Right ventricle myocardium superior (tissue), 1 donor: ENCODE data around the gene XXYLT1. TPM values are rescaled to one million over a fixed set of nuclear protein-coding genes. Genes with fewer than 3 reads are reported as not detected.

ENCODE experiments used
- ATAC-seq: fragments of 200-7000 bp; cut with Tn5 transposase; one replicate; pipeline ENCODE4 v1.9.1; 2020; ENCODE audit warnings: mild to moderate bottlenecking; ENCODE audit not compliant: poor library complexity
- DNase-seq: peaks from one replicate; pipeline ENCODE4 v3.0.0-alpha.2; 2020
- intact Hi-C: fragments of 100-400 bp; cut with DNase I; formaldehyde crosslinking; loops from one replicate; pipeline ENCODE4 v1.11.2; 2022
- total RNA-seq: library from RNA; stranded (reverse); fragmentation: NEBNext Ultra II Directional; extraction: Animal tissue kit (Norgen Biotek cat#: 25700); gene quantifications from one replicate; pipeline ENCODE4 v1.2.1, GENCODE V29; 2021
- donor health status: DM: no; HTN: yes; CAD: no; lungs with severe emphysema.

The XXYLT1 gene
- total RNA-seq, 1 donor from 2014 or later: 2.6 TPM

DNA sequence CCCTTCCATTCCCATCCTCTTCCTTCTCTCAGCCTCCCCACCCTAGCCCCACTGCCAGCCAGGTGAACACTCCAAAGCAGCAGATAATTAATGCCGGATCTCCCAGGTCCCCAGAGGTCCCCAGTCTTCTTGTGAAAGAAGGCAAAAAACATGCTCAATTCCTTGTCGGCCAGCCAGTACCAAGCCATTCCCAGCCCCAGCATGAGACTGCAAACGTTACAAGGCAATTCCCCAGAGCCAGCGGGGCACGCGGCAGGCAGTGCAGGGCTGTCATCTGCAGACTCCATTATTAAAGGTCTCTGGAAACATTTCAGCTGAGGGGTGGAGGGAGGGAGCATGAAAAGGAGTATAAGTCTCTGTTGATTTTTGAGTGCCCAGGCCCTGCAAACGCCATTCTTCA lies 117.8 kb downstream of the XXYLT1 start:
- intact Hi-C loops: no loop called here
- DNase-seq (peak; percentile 55), ATAC-seq (no peak)

DNA sequence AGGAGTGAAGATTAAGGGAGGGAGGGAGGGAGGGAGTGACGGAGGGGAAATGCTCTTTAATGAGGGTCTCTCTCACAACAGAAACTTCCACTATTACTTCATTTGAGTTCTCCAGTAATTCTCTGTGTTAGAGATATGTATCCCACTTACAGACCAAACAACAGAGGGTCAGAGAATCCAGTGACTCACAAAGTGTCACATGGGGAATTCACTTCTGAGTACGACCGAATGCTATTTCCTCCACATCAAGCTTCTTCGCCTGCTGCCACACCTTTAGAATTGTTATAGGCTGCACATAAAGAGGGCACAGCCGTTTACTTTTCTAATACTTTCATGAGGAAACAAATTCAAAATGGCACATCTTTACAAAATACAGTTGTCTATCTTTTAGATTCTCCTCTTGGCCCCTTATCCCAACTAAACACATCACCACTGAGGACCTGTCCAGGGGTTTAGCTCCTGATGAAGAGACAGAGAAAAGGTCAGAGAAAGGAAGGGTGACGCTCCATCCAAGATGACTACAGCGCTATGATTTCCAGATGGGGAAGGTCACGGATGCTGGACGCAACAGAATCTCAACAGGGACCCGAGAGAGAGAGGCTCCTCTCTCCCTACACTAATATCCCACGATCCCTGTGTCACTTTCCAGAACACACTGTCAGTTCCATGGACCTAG lies 119.0 kb downstream of the XXYLT1 start:
- ATAC-seq (no peak), DNase-seq (no peak)
- intact Hi-C loops: no loop called here

DNA sequence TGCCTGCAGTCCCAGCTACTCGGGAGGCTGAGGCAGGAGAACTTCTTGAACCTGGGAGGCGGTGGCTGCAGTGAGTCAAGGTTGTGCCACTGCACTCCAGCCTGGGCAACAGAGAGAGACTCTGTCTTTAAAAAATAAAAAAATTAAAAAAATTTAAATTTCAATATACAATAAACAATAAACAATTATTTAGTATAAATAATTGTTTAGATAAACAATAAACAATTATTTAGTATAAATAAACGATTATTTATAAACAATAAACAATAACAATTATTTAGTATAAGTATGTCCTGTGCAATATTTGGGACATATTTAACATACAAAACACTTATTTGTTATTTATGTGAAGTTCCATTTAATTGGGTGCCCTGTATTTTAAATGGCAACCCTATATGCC lies 119.6 kb downstream of the XXYLT1 start:
- ATAC-seq (no peak), DNase-seq (no peak)
- intact Hi-C loops: no loop called here

GRCh38 chr3:195150181-195151118 lies 120.5 kb downstream of the XXYLT1 start:
- peak; percentile 76 for DNase-seq
- intact Hi-C loops: no loop called here
- peak; percentile 66 for ATAC-seq

DNA sequence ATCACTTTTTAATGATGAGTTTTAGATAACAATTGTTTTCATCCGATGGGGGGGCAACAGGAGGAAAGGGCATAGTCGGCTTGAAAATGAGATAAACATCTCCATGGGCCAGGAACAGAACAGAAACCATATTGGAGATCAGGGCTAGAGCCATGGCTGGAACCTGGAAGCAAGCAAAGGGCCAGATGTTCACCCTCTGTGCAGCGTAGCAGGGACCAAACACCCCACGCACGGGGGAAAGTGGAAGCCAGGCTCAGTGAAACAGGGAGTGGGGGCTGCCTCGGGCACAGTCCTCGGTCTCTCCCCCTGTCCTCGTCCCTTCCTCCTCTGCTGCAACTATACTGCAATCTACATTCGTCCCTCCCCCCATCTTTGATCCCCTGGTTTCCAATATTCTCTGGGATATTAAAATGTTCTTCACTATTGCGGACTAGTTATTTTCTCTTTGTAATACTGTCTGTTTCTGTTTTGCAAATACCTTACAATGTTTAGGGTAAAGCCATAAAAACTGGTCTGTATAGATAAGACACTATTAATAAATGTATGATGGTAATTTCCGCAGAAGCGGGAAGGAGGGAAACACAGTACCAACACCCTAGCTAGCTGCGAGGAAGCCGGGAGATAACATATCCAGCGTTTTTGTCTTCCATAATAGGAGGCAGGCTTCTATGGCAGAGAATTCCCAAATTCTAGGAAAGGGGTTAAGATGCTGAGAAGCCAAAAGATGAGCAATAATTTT lies 121.5 kb downstream of the XXYLT1 start:
- intact Hi-C loops: no loop called here
- ATAC-seq (peak; percentile 13), DNase-seq (no peak)

DNA sequence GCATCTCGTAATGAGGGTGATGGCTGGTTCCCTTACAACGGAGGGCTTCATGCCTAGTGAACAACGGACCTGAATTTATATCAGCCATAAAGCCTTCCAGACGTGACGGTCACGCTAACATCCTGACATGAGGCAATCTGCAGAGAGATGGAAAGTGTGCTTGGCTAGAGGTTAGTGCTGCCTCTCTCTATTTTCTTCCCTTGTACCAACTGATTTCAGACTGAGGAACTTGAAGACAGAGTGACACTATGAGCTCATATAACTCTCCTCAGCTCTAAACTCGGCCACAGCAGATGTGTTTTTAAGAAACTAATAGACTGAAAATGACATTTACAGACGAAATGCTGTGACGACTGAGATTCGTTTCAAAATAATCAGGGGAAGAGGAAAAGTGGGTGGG lies 122.4 kb downstream of the XXYLT1 start:
- no peak for DNase-seq
- intact Hi-C loops: no loop called here
- ATAC-seq: no peak

GRCh38 chr3:195147649-195148080 lies 123.3 kb downstream of the XXYLT1 start:
- intact Hi-C loops: no loop called here
- ATAC-seq: peak; percentile 45
- peak; percentile 76 for DNase-seq

GRCh38 chr3:195146131-195146530 lies 124.8 kb downstream of the XXYLT1 start:
- intact Hi-C loops: no loop called here
- ATAC-seq (no peak), DNase-seq (no peak)

GRCh38 chr3:195145579-195145978 lies 125.4 kb downstream of the XXYLT1 start:
- DNase-seq (no peak), ATAC-seq (no peak)
- intact Hi-C loops: no loop called here

GRCh38 chr3:195143221-195143620 lies 127.7 kb downstream of the XXYLT1 start:
- no peak for DNase-seq
- intact Hi-C loops: no loop called here
- no peak for ATAC-seq

DNA sequence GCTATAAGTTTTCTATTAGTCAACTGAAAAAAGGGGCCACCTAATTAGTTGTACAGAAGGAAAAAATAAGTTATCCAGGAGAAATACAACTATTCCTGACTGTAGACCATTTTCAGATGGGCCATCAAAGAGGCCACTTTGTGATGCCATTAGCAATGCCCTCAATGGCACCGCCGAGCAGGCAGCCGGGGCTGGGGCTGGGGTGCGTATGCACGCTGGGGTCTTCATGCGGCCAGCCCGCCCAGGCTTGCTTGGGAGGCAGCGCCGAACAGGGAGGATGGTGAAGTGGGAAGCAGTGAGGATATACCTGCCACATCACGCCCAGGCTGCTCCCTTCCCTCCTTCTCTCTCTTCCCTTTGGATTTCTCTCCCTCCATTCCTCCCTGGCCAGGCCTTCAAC lies 128.4 kb downstream of the XXYLT1 start:
- no peak for ATAC-seq
- DNase-seq: no peak
- intact Hi-C loops: no loop called here

GRCh38 chr3:195140816-195141793 lies 129.9 kb downstream of the XXYLT1 start:
- intact Hi-C loops: no loop called here
- no peak for DNase-seq
- no peak for ATAC-seq

DNA sequence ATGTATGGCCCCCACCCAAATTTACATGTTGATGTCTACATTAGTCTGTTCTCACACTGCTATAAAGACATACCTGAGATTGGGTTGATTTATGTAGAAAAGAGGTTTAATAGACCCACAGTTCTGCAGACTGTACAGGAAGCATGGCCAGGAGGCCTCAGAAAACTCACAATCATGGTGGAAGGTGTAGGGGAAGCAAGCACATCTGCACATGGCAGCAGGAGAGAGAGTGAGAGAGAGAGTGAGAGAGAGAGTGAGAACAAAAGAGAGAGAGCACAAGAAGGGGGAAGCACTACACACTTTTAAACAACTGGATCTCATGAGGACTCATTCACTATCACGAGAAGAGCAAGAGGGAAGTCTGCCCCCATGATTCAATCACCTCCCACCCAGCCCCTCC lies 130.5 kb downstream of the XXYLT1 start:
- intact Hi-C loops: no loop called here
- DNase-seq (no peak), ATAC-seq (no peak)

DNA sequence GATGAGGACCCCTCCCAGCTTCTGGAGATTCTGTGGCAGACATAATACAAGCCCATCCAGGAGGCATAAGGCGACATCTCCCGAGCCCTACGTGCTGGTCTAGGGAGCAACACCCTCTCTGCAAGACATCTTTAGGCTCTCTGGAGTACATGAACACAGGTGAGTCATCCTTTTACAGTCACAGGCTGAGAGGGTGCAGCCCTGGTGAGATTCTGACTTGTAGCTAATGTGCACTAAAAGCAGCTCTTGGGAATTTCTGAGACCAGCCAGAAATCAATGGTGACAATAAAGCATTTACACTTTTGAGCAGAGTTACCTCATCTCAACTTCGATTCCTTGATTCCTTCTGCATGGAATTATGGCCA lies 131.1 kb downstream of the XXYLT1 start:
- ATAC-seq (no peak), DNase-seq (no peak)
- intact Hi-C loops: no loop called here

DNA sequence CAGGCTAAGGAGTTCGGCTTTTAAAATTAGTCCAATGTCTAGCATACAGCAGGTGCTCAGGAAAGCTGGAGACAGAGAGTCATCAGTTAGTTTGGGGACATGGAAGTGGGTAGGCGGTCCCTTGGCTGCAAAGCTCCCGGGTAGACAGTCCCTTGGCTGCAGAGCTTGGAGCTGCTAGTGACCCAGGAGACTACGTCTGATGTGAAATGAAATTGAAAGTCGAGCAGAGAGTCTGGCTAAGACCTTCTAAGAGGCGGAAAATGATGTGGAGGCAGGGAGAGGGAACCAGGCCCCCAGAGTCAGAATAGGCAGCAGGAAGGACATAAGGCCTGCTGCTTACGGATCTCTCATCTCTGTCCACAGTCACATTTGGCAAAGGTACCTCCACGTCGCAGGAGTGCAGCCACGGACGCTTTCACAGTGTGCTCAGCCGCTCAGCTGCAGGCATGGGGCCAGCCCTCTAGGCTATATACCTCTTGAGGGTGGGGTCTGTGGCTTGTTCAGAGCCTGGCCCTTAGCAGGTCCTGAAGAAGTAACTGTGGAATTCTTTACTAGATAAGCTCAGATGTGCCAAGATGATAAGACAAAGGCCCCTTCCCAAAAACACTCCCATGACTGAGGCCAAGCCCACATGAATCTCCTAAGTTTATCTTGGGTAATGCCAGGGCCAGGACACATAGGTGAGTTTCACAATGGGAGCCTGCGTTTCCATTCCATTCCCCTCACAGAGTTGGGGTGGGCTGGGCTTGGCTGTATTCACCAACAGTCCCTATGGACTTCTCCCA lies 131.7 kb downstream of the XXYLT1 start:
- ATAC-seq: peak; percentile 48
- intact Hi-C loops: no loop called here

GRCh38 chr3:195137638-195138588 lies 133.0 kb downstream of the XXYLT1 start:
- no peak for ATAC-seq
- no peak for DNase-seq
- intact Hi-C loops: no loop called here

More for the DNA sequence above, 131.7 kb downstream of the XXYLT1 start:
- no peak for DNase-seq

GRCh38 chr3:195135917-195136316 lies 135.0 kb downstream of the XXYLT1 start:
- no peak for ATAC-seq
- intact Hi-C loops: no loop called here

More at GRCh38 chr3:195135917-195136316, 135.0 kb downstream of the XXYLT1 start:
- no peak for DNase-seq
